Right renal cortex interstitium (tissue), 3 donors: ENCODE measurements around the gene ZP1. TPM values are rescaled to one million over a fixed set of nuclear protein-coding genes. Genes with fewer than 3 reads are reported as not detected.
"Not testable (repeated sequence)": the region's sequence is repeated elsewhere in the genome, so short reads cannot be mapped to it uniquely, and the experiment has no call there.

ENCODE experiments used
- DNase-seq, 3 donors: peaks; one replicate each; pipeline ENCODE4 v3.0.0-alpha.2; 2013; ENCODE audit warnings: low read depth in 3 of 3, low spot score in 2 of 3
- polyA plus RNA-seq, 3 donors: library from polyadenylated mRNA; unstranded; fragments of 120-200 nt; gene quantifications; one replicate each; pipeline ENCODE4 v1.2.1, GENCODE V29; 2013; ENCODE audit not compliant: insufficient read length in 3 of 3

ZP1 gene
- not detected for polyA plus RNA-seq

- no peak for DNase-seq
Measured at GRCh38 chr11:60866911-60867870, at the start of gene ZP1. TSS of gene ZP1 (plus strand) at chr11:60867542. CDS start at chr11:60867562, 20 bp downstream.

GRCh38 chr11:60818057-60818456 lies 49.3 kb upstream of the ZP1 start:
- no peak for DNase-seq

- no peak for DNase-seq
Measured at GRCh38 chr11:60821827-60822599, 45.3 kb upstream of the ZP1 start.

GRCh38 chr11:60823745-60824306 lies 43.5 kb upstream of the ZP1 start:
- DNase-seq = not testable (repeated sequence)

GRCh38 chr11:60825118-60825517 lies 42.2 kb upstream of the ZP1 start:
- DNase-seq = no peak

- DNase-seq = no peak
Measured at GRCh38 chr11:60825790-60826189, 41.6 kb upstream of the ZP1 start.

- no peak for DNase-seq
Measured at GRCh38 chr11:60830478-60831142, 36.7 kb upstream of the ZP1 start.

GRCh38 chr11:60831143-60831500 lies 36.2 kb upstream of the ZP1 start:
- peak in 1 of 3 donors; percentile 40 for DNase-seq

GRCh38 chr11:60831501-60832079 lies 35.8 kb upstream of the ZP1 start:
- no peak for DNase-seq

GRCh38 chr11:60834742-60835533 lies 32.4 kb upstream of the ZP1 start:
- DNase-seq = no peak

- no peak for DNase-seq
Measured at GRCh38 chr11:60835534-60835846, 31.9 kb upstream of the ZP1 start.

- DNase-seq = no peak
Measured at GRCh38 chr11:60836866-60837515, 30.4 kb upstream of the ZP1 start.

- no peak for DNase-seq
Measured at GRCh38 chr11:60838132-60838531, 29.2 kb upstream of the ZP1 start.

GRCh38 chr11:60840470-60841430 lies 26.6 kb upstream of the ZP1 start:
- peak in 2 of 3 donors; percentile 40 to 48 for DNase-seq

- DNase-seq = peak; percentile 89 to 95 (median 92)
Measured at GRCh38 chr11:60841797-60842667, 25.3 kb upstream of the ZP1 start, which contains the start of gene CCDC86. TSS of gene CCDC86 (plus strand) at chr11:60842113. CDS start at chr11:60842125, 12 bp downstream.

GRCh38 chr11:60842668-60843600 lies 24.4 kb upstream of the ZP1 start:
- DNase-seq = no peak
